HAP-1 (cell line): ENCODE data around the gene PLXNA2.

ENCODE experiments used
- DNase-seq, 2 experiments: peaks; one replicate each; pipeline ENCODE4 v3.0.0-alpha.2; 2016 to 2020; ENCODE audit warnings: low spot score in 2 of 2
- H3K27me3 ChIP-seq: fragments of 250-450 bp; sonication (Bioruptor Pico); 2 replicates; pipeline ENCODE4 v1.5.1; 2020; ENCODE audit warnings: low read depth, mild to moderate bottlenecking, moderate library complexity
- H3K36me3 ChIP-seq: fragments of 250-450 bp; sonication (Bioruptor Pico); replicated peaks from 2 replicates; pipeline ENCODE4 v1.5.1; 2020; ENCODE audit warnings: mild to moderate bottlenecking
- H3K4me1 ChIP-seq: fragments of 250-450 bp; sonication (Bioruptor Pico); 2 replicates; pipeline ENCODE4 v1.5.1; 2020; ENCODE audit warnings: mild to moderate bottlenecking
- H3K4me3 ChIP-seq: fragments of 250-450 bp; sonication (Bioruptor Pico); 2 replicates; pipeline ENCODE4 v1.5.1; 2020; ENCODE audit warnings: mild to moderate bottlenecking, moderate library complexity
- H3K9me3 ChIP-seq: fragments of 250-450 bp; sonication (Bioruptor Pico); 2 replicates; pipeline ENCODE4 v1.5.1; 2020; ENCODE audit warnings: mild to moderate bottlenecking, moderate library complexity
- in situ Hi-C: fragments of 300-500 bp; cut with MboI; formaldehyde crosslinking; loops from 3 replicates; pipeline ENCODE4 v1.14.3; 2020; ENCODE audit warnings: low sequenced_read_pairs, inconsistent platforms, mixed read lengths

The PLXNA2 gene

DNA sequence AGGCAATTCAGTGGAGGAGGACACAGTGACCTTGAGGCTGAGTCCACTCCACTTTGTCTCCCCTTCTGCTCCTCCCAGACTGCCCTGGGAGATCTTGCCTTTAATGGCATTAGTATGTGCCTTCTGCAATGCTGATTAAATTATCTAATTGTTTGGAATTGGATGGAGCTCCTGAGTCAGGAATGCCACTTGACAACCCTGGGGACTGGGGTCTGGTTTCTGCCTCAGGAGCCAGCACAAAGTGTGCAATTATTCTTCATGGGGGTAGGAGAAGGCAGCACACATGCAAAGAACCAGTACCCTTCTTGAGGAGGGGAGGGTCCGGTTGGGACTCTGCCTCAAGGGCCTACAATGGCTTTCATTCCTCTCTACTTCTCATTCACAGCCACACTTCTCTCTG lies 11.9 kb upstream of the PLXNA2 start:
- DNase-seq: no peak

GRCh38 chr1:208254862-208255261 lies 10.7 kb upstream of the PLXNA2 start:
- 0 out of 2 replicates have a peak, but pooled peaks cover 2% of the 10 kb centered on the region for H3K27me3 ChIP-seq
- no peaks in the 10 kb centered on the region for H3K4me1 ChIP-seq
- H3K36me3 ChIP-seq: no peaks in the 10 kb centered on the region
- H3K9me3 ChIP-seq: no peaks in the 10 kb centered on the region
- no peak for DNase-seq
- in situ Hi-C loops: no loop called here
- no peak overlapping the region for H3K4me3 ChIP-seq

More for the DNA sequence above, 11.9 kb upstream of the PLXNA2 start:
- 0 out of 2 replicates have a peak, but pooled peaks cover 4% of the 10 kb centered on the region for H3K27me3 ChIP-seq
- H3K4me3 ChIP-seq: no peak overlapping the region
- no peaks in the 10 kb centered on the region; the same call in 1 of the 2 replicates for H3K9me3 ChIP-seq
- H3K4me1 ChIP-seq: no peaks in the 10 kb centered on the region
- in situ Hi-C loops: no loop called here
- H3K36me3 ChIP-seq: no peaks in the 10 kb centered on the region

GRCh38 chr1:208254376-208254775 lies 10.2 kb upstream of the PLXNA2 start:
- H3K4me1 ChIP-seq: no peaks in the 10 kb centered on the region
- no peak for DNase-seq
- no peaks in the 10 kb centered on the region for H3K36me3 ChIP-seq
- H3K4me3 ChIP-seq: no peak overlapping the region
- H3K27me3 ChIP-seq: peaks cover 2% of the 10 kb centered on the region; the same call in 1 of the 2 replicates
- in situ Hi-C loops: no loop called here
- H3K9me3 ChIP-seq: no peaks in the 10 kb centered on the region

DNA sequence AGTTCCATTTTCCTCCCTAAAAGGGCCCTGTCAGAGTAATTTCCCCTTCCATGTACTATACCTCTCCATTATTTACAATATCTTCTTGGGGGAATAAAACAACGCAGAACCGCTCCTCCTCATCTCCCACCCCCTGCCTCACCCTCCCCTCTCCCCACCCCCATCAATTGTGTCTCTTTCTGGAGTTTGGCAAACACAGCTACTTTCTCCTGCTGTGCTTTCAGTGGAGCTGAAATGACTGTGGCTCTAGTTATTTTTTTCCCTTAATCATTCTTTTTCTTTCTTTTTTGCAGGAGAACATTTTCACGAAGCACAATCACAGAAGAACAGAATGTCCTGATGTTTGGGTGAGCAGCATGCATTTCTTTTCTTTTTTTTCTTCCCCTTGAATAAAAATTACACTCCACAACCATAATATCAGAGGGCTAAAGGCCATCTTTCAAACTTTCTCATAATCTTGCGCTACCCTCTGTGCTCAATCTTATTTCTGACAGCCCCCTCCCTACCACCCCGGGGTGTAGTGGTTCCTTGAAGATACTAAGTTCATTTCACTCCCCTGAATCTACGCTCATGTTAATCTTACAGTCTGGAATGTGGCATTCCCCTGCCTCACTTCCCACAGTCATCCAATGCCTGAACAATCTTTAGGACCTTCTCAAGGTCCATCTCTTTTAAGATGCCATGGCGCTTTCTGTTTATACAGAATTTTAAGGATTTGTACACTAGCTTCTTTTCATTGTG lies 8.8 kb upstream of the PLXNA2 start:
- Histone ChIP-seq H3K4me1 (no peaks in the 10 kb centered on the region), H3K9me3 (no peaks in the 10 kb centered on the region), H3K27me3 (peaks cover 7% of the 10 kb centered on the region; the same call in 1 of the 2 replicates), H3K4me3 (no peak overlapping the region), H3K36me3 (no peaks in the 10 kb centered on the region)
- in situ Hi-C loops: no loop called here
- DNase-seq: no peak

GRCh38 chr1:208251911-208252835 lies 8.0 kb upstream of the PLXNA2 start:
- H3K9me3 ChIP-seq: no peaks in the 10 kb centered on the region
- peaks cover 7% of the 10 kb centered on the region; the same call in 1 of the 2 replicates for H3K27me3 ChIP-seq
- in situ Hi-C loops: no loop called here
- H3K36me3 ChIP-seq: no peaks in the 10 kb centered on the region
- H3K4me3 ChIP-seq: no peak overlapping the region
- no peaks in the 10 kb centered on the region for H3K4me1 ChIP-seq
- peak in 1 of 2 experiments; percentile 66 for DNase-seq

- H3K4me1 ChIP-seq: no peaks in the 10 kb centered on the region
- no peak for DNase-seq
- H3K4me3 ChIP-seq: no peak overlapping the region
- H3K27me3 ChIP-seq: peaks cover 10% of the 10 kb centered on the region; the same call in 1 of the 2 replicates
- in situ Hi-C loops: no loop called here
- H3K36me3 ChIP-seq: no peaks in the 10 kb centered on the region
- no peaks in the 10 kb centered on the region for H3K9me3 ChIP-seq
Measured at GRCh38 chr1:208251015-208251414, 6.8 kb upstream of the PLXNA2 start.

- Histone ChIP-seq H3K36me3 (no peaks in the 10 kb centered on the region), H3K27me3 (peaks cover 10% of the 10 kb centered on the region; the same call in 1 of the 2 replicates), H3K4me1 (no peaks in the 10 kb centered on the region), H3K4me3 (no peak overlapping the region), H3K9me3 (no peaks in the 10 kb centered on the region)
- DNase-seq: no peak
- in situ Hi-C loops: no loop called here
Measured at GRCh38 chr1:208250613-208251012, 6.4 kb upstream of the PLXNA2 start.

DNA sequence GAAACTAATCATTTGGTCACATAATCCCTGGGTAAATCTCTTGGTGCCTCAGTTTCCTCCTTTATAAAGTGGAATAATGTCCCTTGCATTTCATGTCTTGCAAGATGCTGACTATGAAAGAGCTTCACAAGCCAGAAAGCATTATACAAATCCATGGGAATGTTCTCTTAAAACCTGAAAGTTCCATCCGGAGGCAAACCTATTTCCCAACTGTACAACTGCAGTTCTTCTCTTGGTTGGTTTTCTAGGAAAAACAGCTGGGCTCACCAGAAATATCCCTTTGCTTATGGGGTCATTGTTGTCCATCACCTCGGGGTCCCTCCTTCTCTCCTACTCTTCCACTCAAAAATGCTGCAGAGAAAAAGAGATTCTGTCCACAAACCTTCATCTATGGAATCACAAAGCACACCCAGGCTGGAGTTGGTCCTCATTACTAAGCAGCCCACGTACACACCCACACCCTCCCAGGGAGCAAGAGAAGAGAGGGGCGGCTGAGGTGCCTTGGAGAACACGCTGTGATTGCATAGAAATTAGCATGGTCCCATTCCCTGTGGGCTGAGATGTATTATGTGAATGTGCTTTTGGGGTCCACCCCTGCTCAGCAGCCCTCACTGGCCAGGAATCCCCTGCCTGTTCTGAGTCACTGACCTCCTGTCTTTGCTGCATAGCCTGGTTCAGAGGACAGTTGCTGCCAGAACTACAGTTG lies 5.0 kb upstream of the PLXNA2 start:
- peaks cover 7% of the 10 kb centered on the region; the same call in 1 of the 2 replicates for H3K4me1 ChIP-seq
- in situ Hi-C loops: loop anchor here (5.0 kb wide), 1 partner anchor 227 kb away; no protein-coding TSS in a partner anchor
- H3K36me3 ChIP-seq: no peaks in the 10 kb centered on the region
- H3K27me3 ChIP-seq: peaks cover 10% of the 10 kb centered on the region; the same call in 1 of the 2 replicates
- no peak for DNase-seq
- no peak overlapping the region for H3K4me3 ChIP-seq
- H3K9me3 ChIP-seq: no peaks in the 10 kb centered on the region

GRCh38 chr1:208248307-208248801 lies 4.2 kb upstream of the PLXNA2 start:
- H3K36me3 ChIP-seq: no peaks in the 10 kb centered on the region
- no peaks in the 10 kb centered on the region for H3K9me3 ChIP-seq
- H3K4me1 ChIP-seq: peaks cover 7% of the 10 kb centered on the region; the same call in 1 of the 2 replicates
- H3K27me3 ChIP-seq: peaks cover 10% of the 10 kb centered on the region; the same call in 1 of the 2 replicates
- no peak overlapping the region for H3K4me3 ChIP-seq
- in situ Hi-C loops: loop anchor here (5.0 kb wide), 1 partner anchor 226 kb away; no protein-coding TSS in a partner anchor
- DNase-seq: no peak

- no peak for DNase-seq
- H3K4me1 ChIP-seq: peaks cover 7% of the 10 kb centered on the region; the same call in 1 of the 2 replicates
- in situ Hi-C loops: loop anchor here (5.0 kb wide), 1 partner anchor 225 kb away; no protein-coding TSS in a partner anchor
- H3K4me3 ChIP-seq: no peak overlapping the region
- no peaks in the 10 kb centered on the region for H3K36me3 ChIP-seq
- H3K27me3 ChIP-seq: peaks cover 11% of the 10 kb centered on the region
- no peaks in the 10 kb centered on the region for H3K9me3 ChIP-seq
Measured at GRCh38 chr1:208247696-208248095, 3.5 kb upstream of the PLXNA2 start.

DNA sequence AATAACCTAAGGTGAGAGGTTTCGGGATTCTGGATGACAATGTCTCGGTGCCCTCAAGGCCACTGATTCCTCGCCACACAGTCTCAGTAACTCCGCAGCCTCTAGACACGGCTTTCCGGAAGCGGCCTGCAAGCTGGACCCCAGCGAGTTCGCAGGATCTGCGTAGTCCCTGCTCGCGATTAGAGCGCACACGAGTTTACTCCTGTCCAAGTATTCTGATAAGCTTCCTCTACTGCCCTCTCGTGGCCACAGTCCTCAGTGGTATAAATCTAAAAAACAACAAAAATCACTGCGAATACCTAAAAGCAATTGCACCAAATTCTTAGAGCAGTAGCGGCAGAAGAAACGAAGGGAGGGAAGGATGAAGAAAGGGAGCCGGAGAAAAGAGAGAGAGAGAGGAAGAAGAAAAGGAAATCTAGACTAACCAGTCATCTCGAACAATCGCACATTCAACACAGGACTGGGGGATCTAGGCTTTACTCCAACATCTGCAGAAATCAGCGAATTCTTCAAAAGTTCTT lies 1.1 kb upstream of the PLXNA2 start:
- Histone ChIP-seq H3K9me3 (no peaks in the 10 kb centered on the region), H3K27me3 (peaks cover 22% of the 10 kb centered on the region), H3K36me3 (no peaks in the 10 kb centered on the region), H3K4me3 (peak overlapping the region; percentile 41; the same call in 1 of the 2 replicates), H3K4me1 (peaks cover 7% of the 10 kb centered on the region; the same call in 1 of the 2 replicates)
- peak; percentile 87 to 92 for DNase-seq
- in situ Hi-C loops: loop anchor here (5.0 kb wide), 1 partner anchor 223 kb away; no protein-coding TSS in a partner anchor

DNA sequence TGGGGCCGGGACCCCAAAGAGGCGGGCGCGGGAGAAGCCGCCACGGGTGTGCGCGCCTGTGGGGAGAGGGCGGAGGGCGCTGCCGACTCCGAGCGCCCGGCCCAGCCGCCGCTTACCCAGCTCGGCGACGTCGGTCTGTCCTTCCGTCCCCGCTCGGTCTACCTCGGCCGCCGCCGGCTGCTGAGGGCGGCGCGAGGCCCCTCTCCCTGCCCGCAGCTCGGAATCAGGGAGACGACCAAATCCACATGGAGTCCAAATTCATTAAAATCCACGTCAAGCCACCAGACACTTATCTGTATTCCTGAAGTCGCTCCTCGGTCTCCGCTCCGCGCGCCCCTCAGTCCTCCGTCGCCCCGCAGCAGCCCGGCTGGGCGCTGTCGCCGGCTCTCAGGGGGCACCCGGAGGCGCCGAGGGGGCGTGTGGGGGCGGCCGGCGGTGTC lies 637 bp downstream of the PLXNA2 start:
- peak in 1 of 2 experiments; percentile 15 for DNase-seq
- peaks cover 17% of the 10 kb centered on the region for H3K27me3 ChIP-seq
- H3K4me3 ChIP-seq: peak overlapping the region; percentile 41
- H3K9me3 ChIP-seq: no peaks in the 10 kb centered on the region
- H3K36me3 ChIP-seq: no peaks in the 10 kb centered on the region
- H3K4me1 ChIP-seq: peaks cover 7% of the 10 kb centered on the region; the same call in 1 of the 2 replicates
- in situ Hi-C loops: no loop called here
